Measurements from ENCODE around the gene PTPRH.

The PTPRH gene, protein sequence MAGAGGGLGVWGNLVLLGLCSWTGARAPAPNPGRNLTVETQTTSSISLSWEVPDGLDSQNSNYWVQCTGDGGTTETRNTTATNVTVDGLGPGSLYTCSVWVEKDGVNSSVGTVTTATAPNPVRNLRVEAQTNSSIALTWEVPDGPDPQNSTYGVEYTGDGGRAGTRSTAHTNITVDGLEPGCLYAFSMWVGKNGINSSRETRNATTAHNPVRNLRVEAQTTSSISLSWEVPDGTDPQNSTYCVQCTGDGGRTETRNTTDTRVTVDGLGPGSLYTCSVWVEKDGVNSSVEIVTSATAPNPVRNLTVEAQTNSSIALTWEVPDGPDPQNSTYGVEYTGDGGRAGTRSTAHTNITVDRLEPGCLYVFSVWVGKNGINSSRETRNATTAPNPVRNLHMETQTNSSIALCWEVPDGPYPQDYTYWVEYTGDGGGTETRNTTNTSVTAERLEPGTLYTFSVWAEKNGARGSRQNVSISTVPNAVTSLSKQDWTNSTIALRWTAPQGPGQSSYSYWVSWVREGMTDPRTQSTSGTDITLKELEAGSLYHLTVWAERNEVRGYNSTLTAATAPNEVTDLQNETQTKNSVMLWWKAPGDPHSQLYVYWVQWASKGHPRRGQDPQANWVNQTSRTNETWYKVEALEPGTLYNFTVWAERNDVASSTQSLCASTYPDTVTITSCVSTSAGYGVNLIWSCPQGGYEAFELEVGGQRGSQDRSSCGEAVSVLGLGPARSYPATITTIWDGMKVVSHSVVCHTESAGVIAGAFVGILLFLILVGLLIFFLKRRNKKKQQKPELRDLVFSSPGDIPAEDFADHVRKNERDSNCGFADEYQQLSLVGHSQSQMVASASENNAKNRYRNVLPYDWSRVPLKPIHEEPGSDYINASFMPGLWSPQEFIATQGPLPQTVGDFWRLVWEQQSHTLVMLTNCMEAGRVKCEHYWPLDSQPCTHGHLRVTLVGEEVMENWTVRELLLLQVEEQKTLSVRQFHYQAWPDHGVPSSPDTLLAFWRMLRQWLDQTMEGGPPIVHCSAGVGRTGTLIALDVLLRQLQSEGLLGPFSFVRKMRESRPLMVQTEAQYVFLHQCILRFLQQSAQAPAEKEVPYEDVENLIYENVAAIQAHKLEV

DNA sequence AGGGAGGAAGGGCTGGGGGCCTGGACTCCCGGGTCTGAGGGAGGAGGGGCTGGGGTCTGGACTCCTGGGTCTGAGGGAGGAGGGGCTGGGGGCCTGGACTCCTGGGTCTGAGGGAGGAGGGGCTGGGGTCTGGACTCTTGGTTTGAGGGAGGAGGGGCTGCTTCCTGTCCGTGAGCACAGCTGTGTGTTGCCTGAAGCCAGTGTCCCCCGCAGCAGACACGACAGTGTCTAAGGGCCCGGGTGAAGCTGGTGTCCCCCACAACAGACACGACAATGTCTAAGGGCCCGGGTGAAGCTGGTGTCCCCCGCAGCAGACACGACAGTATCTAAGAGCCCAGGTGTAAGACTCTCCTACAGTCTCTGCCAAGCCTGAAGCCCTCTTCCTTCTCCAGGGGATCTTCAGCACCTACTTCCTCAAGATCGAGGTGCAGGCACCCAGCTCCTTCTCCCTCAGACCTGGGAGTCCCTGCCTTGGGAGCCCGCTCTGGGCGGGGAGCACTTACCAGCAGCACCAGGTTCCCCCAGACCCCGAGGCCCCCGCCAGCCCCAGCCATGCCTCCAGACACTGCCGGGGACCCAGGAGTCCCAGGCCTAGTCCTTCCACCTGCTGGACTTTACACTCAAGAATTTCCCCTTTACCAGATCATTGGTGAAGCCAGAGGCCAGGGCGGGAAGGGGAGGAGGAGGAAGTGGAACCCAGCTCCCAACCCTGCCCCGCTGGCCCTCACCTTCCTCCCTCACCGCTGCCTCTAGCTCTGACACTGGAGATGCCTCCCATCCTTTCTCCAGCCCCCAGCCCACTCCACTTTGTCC lies at the start of gene PTPRH:
Gene PTPRH (minus strand): TSS at position 622 of the 813 bp plus-strand sequence. CDS start 68 bp downstream, at position 554.
- no peak for DNase-seq (ENCODE audit: low read depth in 2 of 2)

DNA sequence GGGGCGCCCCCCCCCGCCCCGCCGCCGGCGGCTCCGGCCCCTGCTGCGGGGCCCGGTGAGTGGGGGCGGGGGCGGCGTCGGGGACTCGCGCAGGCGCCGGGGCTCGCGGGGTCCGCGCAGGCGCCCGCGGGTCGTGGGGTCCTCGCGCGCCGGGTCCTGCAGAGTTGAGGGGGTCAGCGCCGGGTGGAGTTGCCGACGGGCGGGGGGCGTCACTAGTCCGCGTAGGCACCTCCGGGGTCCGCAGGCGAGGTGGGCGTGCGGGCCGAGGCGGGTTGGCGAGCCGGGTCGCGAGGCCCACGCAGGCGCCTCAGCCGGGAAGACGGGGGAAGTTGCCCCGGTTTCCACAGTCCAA lies 49.2 kb upstream of the PTPRH start:
- DNase-seq (ENCODE audit: low read depth in 2 of 2), result no peak

DNA sequence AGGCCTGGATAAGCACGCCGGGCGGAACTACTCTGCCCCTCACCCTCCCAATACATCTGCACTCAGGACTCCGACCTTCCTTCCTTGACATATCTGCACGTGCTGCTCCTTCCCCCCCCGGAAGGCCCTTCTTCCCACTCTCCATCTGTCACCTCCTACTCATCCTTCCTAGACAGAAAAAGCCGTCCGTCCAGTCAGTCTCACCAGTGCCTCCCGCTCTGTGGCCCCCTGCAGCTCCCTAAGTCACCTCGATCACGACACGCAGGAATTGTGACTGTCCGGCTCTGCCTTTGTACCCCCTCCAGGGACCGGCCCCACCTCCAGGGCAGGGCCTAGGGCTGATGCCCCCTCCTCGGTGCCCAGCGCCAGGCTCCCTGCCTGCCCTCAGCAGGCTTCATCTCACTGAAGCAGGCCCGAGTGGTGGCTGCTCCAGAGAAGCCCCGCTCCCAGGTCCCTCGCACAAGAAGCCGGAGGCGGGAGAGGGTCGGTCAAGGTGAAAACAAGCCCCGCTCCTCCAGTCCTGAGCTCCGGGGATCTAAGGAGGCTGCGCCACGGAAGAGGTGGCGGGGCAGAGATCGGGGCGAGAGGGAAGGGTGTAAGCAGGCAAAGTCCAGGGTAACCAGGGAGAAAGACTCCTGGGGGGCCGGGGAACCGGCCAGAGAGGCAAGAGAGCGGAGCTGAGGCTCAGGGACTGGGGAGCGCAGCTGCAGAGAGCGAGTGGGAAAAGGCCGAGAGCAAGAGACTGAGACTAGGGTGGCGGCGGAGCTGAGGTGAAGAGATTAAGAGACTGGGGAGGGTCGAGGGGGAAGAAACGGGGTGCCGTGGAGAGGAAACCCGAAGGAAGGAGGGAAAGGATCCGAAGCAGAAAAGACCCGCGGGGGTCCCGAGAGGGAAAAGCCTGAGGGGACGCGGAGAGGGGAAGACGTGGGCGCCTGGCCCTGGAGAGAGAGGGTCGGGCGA lies 48.4 kb upstream of the PTPRH start:
- DNase-seq (ENCODE audit: low read depth in 2 of 2), result no peak

DNA sequence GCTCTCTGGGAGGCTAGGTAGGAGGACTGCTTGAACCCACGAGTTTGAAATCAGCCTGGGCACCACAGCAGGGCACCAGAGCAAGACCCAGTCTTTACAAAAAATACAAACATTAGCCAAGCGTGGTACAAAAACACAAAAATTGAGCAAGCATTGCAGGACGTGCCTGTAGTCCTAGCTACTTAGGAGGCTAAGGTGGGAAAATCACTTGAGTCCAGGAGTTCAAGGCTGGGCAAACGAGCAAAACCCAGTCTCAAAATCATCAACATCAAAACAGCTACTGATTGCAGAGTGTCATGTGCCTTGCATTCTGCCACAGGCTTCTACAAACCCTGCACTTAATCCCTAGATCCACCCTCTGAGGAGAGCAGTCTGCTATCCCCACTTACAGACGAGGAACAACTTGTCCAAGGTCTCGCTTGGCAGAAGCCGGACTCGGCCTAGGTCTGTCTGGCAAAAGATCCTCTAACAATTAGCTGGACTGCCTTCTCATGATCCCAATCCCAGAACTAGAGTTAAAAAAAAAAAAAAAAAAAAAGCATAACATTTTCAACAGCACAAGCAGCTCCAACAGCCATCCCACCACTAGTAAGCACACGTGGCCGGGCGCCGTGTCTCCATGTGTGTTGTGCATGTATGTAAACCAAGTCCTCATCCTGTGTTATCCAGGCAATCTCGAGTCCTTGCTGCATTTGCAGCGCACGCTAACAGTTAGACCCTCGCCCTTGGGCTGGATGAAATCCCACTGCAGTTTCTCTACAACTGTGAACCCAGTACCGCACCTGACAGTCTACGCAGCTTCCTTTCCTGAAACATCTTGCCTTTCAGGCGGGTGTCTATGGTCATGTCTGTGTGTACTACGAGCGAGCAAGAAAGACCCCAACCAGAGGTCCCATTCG lies 47.5 kb upstream of the PTPRH start:
- DNase-seq (ENCODE audit: low read depth in 2 of 2), result no peak

DNA sequence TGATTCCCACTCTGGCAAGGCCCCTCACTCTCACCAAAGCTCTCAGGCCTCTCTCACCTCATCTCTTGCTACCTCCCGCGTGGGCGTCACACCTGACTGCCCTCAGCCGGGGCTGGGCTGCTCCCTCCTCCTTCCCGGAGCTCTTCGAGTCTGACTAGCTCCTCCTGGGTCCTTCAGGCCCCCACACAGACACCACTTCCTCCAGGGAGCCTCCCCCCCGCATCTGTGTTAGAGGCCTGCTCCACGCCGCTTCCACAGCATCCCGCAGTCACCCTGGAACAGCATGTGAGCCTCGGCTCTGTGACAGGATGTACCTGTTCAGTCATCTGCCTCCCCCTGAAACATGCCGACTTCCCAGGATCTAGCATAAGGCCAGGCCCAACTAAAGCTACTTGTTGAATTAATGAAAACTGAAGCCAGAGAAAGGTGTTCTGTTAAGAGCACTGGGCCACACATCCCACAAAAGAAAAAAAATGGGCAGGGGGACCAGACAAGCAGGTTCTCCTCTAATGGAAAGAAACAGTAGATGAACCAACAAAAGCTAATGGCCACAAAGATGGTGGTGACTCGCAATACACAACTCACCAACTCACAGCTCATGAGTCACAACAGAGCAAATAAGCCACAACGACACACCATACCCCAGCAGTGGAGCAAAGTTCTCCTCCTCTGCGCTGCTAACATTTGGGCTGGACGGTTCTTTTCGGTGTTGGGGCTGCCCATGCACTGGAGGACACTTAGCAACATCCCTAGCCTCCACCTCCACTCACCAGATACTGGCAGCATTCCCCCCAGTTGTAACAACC lies 46.5 kb upstream of the PTPRH start:
- DNase-seq (ENCODE audit: low read depth in 2 of 2), result no peak

DNA sequence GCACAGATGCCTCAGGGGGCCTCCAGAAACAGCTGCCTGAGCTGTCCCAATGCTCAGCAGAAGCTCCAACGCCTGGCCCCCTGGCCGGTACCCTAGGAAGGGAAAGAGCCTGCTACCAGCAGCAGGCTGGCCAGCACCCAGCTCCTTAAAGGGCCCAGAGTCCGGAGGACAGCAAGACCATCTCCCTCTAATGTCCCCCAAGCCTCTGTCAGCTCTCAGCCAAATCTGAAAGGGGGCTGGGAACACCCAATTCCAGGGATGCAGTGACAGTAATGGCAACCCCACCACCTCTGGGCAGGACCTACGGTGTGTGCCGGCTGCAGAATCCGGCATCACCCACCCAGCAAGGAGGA lies 45.3 kb upstream of the PTPRH start:
- no peak for DNase-seq (ENCODE audit: low read depth in 2 of 2)

DNA sequence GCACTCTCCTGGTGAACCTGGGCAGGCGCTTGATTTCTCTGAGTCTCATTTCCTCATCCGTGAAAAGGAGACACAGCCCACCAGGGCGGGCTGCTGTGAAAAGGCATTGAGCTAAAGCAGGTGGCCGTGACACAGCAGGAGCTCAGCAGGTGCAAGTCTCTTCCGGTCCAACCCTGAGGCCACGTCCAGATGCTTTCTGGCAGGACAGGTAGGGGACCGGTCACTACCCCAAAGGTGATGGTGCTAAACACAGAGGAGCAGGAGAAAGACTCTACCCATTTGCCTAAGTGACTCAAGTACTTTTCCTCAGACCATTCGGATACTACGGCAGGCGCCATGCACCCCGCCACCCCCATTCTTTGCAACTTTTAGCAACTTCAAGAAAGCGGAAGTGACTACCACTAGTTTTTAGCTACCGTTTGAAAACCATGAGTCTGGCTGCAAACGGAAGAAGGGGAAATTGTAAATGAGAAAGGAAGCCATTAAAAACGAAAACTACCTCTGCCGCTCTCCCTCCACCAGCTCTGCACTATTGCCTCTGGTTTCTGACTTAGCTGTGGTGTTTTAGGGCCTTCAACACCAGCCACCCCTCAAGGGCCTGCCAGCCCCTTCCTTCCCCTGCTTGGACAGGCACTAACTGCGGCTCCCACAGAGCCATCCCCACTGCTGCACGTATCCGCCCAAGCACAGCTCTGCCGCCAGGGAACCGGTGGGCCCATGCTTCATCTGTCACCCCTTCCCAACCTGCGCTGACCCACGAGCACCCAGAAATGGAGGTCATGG lies 44.7 kb upstream of the PTPRH start:
- no peak for DNase-seq (ENCODE audit: low read depth in 2 of 2)

DNA sequence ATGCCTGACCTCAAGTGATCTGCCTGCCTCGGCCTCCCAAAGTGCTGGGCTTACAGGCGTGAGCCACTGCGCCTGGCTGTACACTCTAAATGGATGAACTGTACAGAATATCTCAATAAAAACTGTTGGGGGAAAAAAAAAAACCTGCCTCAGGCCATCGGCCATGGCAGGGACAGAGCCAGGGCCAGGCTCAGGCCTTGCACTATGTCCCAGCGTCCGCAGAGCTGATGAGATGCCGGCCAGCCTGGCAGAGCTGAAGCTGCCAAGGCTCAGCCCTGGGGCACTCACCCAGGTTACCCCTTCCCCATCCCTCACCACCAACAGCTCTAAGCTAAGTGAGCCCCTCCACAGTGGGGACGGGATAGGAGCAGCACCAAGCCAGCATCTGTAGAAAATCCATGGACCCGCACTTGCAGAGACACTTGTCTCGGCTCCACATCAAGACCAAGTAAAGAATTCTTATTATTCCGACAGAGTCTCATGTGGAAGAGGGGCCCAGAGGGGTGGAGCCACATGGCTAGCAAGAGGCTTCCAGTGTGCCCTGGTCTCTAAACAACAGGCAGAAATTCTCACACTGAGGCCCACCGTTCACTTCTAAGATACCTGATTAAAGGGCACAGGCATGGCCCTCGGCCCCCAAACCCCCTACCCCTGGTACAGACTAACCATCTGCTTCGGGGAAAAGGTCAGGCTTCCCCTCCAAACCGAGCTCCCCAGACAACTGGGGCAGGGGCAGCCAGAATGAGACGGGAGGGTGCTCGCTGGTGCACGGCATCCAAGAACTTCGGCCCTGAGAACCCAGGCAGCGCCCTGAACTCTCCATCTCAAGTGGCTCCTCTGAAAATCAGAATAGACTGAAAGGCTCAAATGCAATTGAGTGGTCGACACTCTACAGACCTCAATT lies 43.7 kb upstream of the PTPRH start:
- DNase-seq (ENCODE audit: low read depth in 2 of 2), result no peak

DNA sequence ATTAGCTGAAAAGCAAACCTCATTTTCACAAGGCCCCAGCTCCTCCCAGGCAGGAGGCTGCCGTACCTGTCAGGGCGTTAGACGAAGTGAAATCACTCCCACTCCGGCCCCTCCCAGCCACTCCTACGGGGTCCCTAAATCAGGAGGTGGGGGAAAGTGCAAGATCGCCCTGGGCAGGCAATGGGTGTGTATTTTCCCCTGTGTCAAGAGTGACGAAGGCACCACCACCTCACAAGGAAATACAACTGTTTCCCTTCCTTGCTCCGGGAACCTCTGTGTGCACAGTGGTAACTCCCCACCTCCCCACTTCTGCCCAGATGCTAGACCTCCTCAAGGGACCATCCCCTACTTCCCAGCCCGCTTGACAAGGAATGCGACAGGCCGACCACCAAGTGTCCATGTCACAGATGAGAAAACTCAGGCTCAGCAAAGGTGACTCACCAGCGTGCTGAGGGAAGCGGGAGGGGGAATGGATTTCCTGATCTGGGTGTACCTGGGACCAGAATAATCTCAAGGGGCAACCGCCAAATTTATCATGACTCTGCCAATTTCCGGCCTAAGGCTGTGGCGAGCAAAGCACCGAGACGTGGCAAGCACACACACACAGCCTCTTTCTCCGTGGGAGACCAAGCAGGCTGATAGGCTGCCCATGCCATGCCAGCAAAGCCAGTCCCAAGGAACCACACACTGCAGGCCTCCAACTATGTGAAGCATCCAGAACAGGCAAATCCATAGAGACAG lies 42.2 kb upstream of the PTPRH start:
- no peak for DNase-seq (ENCODE audit: low read depth in 2 of 2)

DNA sequence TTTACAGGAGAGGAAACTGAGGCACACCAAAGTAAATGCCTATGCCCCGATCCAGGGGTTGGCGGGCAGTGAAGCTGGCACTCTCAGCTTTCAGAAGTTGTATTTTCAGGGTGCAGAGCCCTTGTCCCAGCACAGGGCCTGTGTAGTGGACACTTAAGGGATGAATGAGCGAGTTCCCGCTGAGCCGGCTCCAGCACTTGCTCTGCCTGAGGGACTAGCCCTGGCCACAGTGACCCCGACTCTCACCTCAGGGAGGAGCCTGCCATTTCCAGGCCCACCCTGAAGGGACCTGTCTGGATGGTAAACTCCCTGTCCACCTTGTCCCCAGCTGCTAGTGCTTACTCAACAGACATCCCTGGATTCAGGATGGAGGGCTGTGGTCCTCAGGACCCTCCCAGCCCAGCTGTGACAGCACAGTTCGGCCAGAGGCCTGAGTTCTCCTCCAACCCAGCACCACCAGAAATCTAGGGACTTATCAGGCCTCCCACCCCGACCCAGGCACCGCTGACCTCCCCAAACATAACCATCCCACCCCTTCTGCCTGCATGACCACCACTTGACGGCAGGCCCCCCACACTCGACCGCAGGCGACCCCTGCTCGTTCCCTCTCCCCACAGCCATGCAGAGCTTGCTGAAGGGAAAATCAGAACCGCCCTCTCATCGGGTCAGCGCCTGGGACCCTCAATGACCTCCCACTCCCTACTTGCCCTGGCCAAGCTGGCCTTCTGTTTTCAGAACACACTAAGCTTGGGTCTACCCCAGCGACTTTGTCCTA lies 41.1 kb upstream of the PTPRH start:
- DNase-seq (ENCODE audit: low read depth in 2 of 2), result no peak

DNA sequence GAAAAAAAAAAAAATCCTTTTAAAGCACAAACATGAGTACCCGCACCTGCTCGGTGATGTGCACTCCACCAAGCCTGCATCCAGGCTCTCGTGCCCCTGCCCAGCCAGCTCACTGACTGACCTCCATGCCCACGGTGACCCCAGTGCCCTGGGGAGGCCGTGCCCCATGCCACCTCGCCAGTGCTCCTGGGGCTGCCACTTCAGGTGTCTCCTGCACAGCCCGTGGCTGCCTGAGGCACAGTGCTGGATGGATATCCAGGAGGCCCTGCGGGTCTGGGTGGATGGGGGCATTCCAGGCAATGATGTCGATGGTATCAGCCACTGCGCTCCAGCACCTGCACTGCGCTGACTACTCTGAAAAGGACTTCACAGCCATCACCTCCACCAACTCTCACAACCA lies 40.5 kb upstream of the PTPRH start:
- DNase-seq (ENCODE audit: low read depth in 2 of 2), result no peak

DNA sequence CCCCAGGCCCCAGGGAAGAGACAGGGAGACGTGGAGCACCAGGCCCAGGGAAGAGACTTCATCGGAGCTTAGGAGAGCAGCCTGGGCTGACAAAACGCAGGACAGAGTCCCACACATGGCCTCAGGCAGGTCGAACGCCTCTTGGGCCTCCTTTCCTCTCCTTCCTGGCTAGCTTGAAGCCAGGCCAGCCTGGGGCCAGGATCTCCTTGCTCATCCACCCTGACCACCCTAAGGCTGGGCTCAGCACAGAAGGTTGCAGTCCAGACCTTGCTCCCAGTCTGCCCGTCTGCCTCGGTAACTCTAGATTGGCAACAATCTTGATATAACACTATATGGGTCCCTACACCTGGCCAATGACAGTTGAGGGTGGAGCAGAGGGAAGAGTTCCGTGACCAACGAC lies 39.4 kb upstream of the PTPRH start:
- DNase-seq (ENCODE audit: low read depth in 2 of 2), result no peak

DNA sequence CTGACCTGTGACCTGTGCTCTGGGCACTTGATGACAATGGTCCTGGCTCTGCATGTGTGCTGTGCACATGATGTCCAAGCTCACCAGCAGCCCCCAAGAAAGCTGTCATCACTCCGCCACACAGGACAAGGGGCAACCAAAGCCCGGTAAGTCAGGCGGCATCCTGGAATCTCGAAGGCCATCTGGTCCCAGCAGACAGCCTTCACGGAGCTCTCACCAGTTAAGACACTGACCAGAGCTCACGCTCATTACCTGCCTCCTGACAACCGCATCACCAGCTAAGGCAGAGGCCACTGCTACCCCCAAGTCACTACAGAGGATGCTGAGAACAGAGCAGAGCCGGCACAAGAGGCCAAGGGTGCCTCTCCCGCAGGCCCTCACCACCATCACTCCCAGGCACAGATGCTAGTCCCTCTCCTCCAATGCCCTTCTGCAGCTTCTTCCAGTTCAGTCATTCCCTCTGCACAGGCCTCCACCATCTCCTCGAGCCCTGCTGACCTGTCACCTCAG lies 38.9 kb upstream of the PTPRH start:
- DNase-seq (ENCODE audit: low read depth in 2 of 2), result no peak

DNA sequence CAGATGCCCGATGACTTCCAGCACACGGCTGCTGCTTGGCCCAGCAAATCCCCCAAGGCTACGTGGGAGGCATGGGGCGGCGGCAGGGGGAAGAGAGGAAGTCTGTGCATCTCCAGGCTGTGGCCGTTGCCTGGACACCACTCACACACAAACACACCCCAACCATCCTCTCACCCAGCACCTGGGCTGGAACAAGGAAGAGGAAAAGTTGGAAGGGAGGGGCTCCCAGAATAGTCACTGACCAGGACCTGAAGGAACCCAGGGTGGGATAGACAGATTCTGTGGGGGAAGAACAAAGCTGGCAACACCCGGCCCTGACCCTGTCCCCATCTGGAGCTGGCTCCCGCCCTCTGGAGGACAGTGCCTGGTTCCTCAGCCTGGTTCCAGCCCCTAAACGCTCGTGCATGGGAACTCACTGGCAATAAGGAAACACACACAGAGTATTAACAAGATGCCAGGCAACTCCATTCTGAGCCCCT lies 38.4 kb upstream of the PTPRH start:
- no peak for DNase-seq (ENCODE audit: low read depth in 2 of 2)
